Measurements from ENCODE around the gene SUCLA2.

The SUCLA2 gene

DNA sequence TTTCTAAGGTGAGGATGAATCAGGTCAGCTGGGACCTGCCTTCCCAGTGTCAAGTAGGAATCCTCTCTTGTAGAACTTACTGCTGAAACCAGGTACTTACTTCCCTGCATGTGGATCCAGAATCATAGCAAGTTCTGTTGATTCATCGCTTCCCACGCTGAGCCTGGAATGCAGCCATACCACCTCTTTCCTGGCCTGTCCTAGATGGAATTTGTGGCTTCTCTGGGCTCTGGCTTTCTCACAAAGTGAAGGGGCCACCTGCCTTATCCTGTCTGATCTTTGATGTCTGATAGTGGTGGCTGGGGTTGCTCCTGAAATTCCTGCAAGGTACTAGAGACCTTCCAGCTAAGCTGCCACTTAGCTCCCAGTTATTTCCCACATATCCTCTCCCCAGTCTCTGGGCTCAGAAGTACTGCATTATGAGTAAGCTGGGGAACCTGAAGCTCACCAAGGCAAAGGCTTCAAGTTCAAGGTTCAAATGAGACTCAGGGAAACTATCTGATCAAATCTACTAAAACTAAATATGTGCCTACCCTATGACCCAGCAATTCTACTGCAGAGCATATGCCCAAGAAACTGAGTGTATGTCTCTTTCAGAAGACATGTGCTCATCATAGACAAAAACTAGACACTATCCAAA lies 103.5 kb downstream of the SUCLA2 start:
- H3K4me1 Mint-ChIP-seq: no peaks in the 10 kb centered on the region
- no peaks in the 10 kb centered on the region for H3K36me3 Mint-ChIP-seq
- no peak overlapping the region for H3K4me3 Mint-ChIP-seq
- H3K9me3 Mint-ChIP-seq: no peaks in the 10 kb centered on the region
- DNase-seq (ENCODE audit: low spot score in 2 of 2) (no peak), ATAC-seq (no peak)
- H3K27ac Mint-ChIP-seq: no peak overlapping the region

GRCh38 chr13:47896546-47896945 lies 104.5 kb downstream of the SUCLA2 start:
- DNase-seq (ENCODE audit: low spot score in 2 of 2) (no peak), ATAC-seq (no peak)
- no peak overlapping the region for H3K27ac Mint-ChIP-seq
- H3K4me1 Mint-ChIP-seq: no peaks in the 10 kb centered on the region
- H3K36me3 Mint-ChIP-seq: no peaks in the 10 kb centered on the region
- no peak overlapping the region for H3K4me3 Mint-ChIP-seq
- no peaks in the 10 kb centered on the region for H3K9me3 Mint-ChIP-seq

DNA sequence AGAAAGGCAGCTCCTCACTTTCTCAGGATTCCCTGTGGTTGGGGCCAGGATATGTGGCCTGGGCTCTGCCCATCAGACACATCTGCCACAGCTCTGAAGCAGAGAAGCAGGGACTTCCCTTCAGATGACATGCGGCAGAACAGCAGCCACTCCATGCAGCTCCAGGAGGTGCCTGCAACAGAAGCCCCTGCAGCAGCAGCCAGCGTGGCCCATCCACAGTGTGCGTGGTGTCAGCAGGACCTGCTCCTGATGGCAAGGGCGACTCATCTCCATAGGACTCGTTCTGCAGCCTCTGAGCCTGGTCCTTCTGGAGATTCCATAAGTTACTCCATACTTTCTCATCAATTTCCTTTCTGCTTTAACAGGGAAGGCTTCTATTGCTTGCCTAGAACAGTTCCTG lies 105.0 kb downstream of the SUCLA2 start:
- ATAC-seq (no peak), DNase-seq (ENCODE audit: low spot score in 2 of 2) (no peak)
- H3K4me1 Mint-ChIP-seq: no peaks in the 10 kb centered on the region
- H3K4me3 Mint-ChIP-seq: no peak overlapping the region
- H3K9me3 Mint-ChIP-seq: no peaks in the 10 kb centered on the region
- H3K27ac Mint-ChIP-seq: no peak overlapping the region
- no peaks in the 10 kb centered on the region for H3K36me3 Mint-ChIP-seq

GRCh38 chr13:47893527-47893926 lies 107.5 kb downstream of the SUCLA2 start:
- Mint-ChIP-seq H3K9me3 (no peaks in the 10 kb centered on the region), H3K4me1 (no peaks in the 10 kb centered on the region), H3K36me3 (no peaks in the 10 kb centered on the region), H3K4me3 (no peak overlapping the region), H3K27ac (no peak overlapping the region)
- no peak for ATAC-seq
- no peak for DNase-seq (ENCODE audit: low spot score in 2 of 2)

All from stimulated activated effector memory CD8-positive, alpha-beta T cell treated with anti-CD3 and anti-CD28 coated beads, Interleukin-12 subunit alpha, Interleukin-12 subunit beta, amount 100 ng/mL, for 72 hours (primary cell).